Upper lobe of right lung (tissue), 1 donor: Measurements from ENCODE around the gene CAMK4. TPM values are rescaled to one million over a fixed set of nuclear protein-coding genes. Genes with fewer than 3 reads are reported as not detected.

Experiments used
- ATAC-seq: fragments of 200-7000 bp; cut with Tn5 transposase; one replicate; pipeline ENCODE4 v1.9.1; 2020; ENCODE audit warnings: mild to moderate bottlenecking, moderate library complexity
- DNase-seq: peaks from one replicate; pipeline ENCODE4 v3.0.0-alpha.2; 2020
- H3K27ac ChIP-seq: fragments of 200-600 bp; one replicate; pipeline ENCODE4 v1.8.0; 2022
- H3K27me3 ChIP-seq: fragments of 200-600 bp; one replicate; pipeline ENCODE4 v1.8.0; 2022; ENCODE audit warnings: mild to moderate bottlenecking
- H3K36me3 ChIP-seq: fragments of 200-600 bp; one replicate; pipeline ENCODE4 v1.8.0; 2022
- H3K4me1 ChIP-seq: fragments of 200-600 bp; one replicate; pipeline ENCODE4 v1.8.0; 2022
- H3K4me3 ChIP-seq: fragments of 200-600 bp; one replicate; pipeline ENCODE4 v1.8.0; 2022; ENCODE audit warnings: mild to moderate bottlenecking
- H3K9me3 ChIP-seq: fragments of 200-600 bp; one replicate; pipeline ENCODE4 v1.8.0; 2022
- CTCF ChIP-seq: fragments of 200-600 bp; IDR thresholded peaks from one replicate; pipeline ENCODE4 v1.8.0; 2022; ENCODE audit warnings: antibody characterized with exemption
- intact Hi-C: fragments of 100-400 bp; cut with DNase I; formaldehyde crosslinking; loops from one replicate; pipeline ENCODE4 v1.11.0; 2022
- total RNA-seq: library from RNA; stranded (reverse); fragmentation: NEBNext Ultra II Directional; extraction: Animal tissue kit (Norgen Biotek cat#: 25700); gene quantifications from one replicate; pipeline ENCODE4 v1.2.1, GENCODE V29; 2021
- donor health status: DM: no; HTN: yes; CAD: no; lungs with severe emphysema.

Gene CAMK4
- total RNA-seq, 1 donor from 2014 or later: 3.8 TPM

DNA sequence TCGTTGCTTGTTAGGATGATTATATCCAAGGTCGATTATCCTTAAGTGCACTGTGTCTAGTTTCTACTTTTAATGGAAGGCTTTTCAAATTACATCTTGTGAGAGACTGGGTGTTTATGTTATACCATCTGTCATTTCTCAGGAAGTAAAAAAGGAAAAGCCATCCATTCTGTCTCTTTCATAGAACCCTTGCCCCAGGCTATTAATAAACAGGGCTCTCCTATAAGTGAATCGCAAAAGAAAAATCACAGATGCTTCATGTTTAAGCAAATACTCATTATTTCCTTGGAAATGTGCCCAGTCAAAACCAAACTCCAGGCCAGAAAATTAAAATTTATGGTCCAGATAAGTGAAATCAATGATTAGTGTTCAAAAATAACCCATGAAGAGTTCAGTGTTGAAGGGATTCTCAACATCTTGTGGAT is 230.0 kb downstream of the CAMK4 start:
- Histone ChIP-seq H3K4me1 (no peaks in the 10 kb centered on the region), H3K27me3 (no peaks in the 10 kb centered on the region), H3K9me3 (no peaks in the 10 kb centered on the region), H3K27ac (no peak overlapping the region), H3K4me3 (no peak overlapping the region), H3K36me3 (no peaks in the 10 kb centered on the region)
- no peak for ATAC-seq
- no peak for TF ChIP-seq CTCF
- DNase-seq: no peak
- intact Hi-C loops: no loop called here

DNA sequence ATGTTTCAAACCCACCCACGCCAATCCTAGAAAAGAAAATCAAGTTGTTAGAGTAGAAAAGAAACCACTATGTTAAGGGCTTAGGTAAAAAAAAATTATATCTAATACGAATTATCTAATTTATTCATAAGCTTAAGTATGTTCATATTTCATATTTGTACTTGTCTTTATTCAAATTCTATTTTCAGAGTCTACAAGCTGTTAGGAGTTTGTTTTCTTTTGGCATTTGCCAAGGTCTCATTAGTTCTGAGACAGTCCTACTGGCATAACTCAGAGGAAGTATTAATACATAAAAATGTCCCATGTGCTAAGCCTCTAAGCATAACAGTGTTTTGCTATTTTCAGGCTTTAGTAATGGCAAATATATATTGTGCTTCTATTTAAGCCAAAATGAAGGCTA is 230.6 kb downstream of the CAMK4 start:
- intact Hi-C loops: no loop called here
- Histone ChIP-seq H3K27ac (no peak overlapping the region), H3K4me3 (no peak overlapping the region), H3K9me3 (no peaks in the 10 kb centered on the region), H3K27me3 (no peaks in the 10 kb centered on the region), H3K36me3 (no peaks in the 10 kb centered on the region), H3K4me1 (no peaks in the 10 kb centered on the region)
- ATAC-seq (no peak), DNase-seq (no peak)
- no peak for TF ChIP-seq CTCF

DNA sequence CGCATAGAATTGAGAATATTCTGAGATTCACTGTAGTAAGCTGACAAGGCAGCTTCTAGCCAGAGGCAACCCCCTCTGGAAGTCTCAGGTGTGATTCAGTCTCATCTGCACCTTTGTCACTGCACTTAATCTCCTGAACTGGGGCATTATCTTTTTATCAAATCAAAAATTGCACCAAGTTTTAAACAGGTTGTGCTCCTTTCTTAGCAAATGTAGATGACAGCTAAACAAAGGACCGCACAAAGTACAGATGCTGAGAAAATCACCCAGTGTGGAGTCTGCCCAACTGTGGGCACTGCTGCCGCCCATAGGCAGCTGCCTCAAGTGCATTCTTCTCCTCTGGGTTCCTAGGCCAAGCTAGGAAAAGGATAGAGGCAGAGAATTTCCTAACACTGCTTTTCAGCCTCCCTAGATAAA is 237.1 kb downstream of the CAMK4 start:
- Histone ChIP-seq H3K9me3 (no peaks in the 10 kb centered on the region), H3K36me3 (no peaks in the 10 kb centered on the region), H3K27ac (no peak overlapping the region), H3K4me1 (no peaks in the 10 kb centered on the region), H3K4me3 (no peak overlapping the region), H3K27me3 (no peaks in the 10 kb centered on the region)
- TF ChIP-seq CTCF: peak; percentile 16
- intact Hi-C loops: no loop called here
- DNase-seq: no peak
- ATAC-seq: peak; percentile 43

DNA sequence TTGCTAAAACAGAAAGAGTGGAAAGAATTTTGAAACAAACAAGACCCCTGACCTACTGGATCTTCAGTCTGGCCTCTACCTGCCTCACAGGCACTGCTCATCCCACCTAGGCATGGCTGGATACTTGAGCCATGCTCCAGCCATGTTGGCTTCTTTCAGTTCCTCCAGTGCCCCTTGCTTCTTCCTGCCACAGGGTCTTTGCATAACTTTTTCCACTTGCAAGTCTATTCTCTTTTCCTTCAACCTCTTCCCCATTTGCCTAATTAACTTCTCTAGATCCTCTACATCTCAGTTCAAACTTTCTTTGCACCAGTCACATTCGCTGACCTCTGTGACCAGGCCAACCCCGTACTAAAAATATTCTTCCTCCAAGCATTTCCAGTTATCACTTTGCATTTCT is 237.8 kb downstream of the CAMK4 start:
- no peak for ATAC-seq

DNA sequence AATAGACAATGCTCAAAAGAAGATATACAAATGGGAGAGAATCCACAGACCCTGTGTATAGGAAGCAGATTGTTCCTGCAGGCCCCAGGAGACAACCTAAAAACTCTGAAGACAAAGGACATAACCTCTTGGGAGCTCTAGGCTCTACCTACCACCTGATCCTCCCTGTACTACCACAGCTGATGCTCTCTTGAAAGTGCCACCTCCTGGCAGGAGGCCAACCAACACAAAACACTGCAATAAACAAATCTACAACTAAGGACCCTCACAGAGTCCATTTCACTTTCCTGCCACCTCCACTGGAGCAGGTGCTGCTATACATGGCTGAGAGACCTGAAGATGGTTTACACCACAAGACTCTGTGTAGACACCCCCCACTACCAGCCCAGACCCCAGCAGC is 239.1 kb downstream of the CAMK4 start:
- Histone ChIP-seq H3K27me3 (no peaks in the 10 kb centered on the region), H3K27ac (no peak overlapping the region), H3K36me3 (no peaks in the 10 kb centered on the region), H3K4me3 (no peak overlapping the region), H3K4me1 (no peaks in the 10 kb centered on the region), H3K9me3 (no peaks in the 10 kb centered on the region)
- ATAC-seq (no peak), DNase-seq (no peak)
- intact Hi-C loops: no loop called here
- TF ChIP-seq CTCF: no peak

More for the DNA sequence above, 237.8 kb downstream of the CAMK4 start:
- no peak for DNase-seq
- intact Hi-C loops: no loop called here
- Histone ChIP-seq H3K9me3 (no peaks in the 10 kb centered on the region), H3K27me3 (no peaks in the 10 kb centered on the region), H3K36me3 (no peaks in the 10 kb centered on the region), H3K4me1 (no peaks in the 10 kb centered on the region), H3K4me3 (no peak overlapping the region), H3K27ac (no peak overlapping the region)
- TF ChIP-seq CTCF: no peak

DNA sequence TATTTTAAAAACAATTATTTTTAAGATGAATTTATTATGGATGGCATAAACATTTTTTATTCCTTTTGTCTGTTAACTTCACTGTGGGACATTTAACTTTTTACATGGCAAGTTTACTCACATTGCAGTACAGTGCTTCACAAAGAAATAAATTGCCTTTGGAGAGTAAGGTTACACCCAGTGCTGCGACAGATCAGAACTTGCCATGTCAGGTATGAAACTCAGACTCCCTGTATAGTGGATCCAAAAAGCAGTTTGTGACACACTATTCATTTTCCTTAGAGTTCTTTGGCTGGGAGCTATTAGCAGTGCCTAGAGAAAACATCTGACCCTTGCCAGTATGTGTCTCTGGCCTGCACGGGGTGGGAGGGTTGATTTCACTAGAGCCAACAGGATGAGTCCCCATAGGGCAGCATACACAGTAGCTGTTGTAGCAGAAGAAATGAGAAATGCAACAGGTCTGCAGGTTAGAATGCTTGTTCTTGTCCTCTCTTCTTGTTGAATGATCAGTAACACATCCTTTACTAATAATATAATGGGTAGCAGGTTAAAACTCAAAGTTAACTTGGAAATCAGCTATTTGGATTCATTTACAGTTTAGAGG is 245.2 kb downstream of the CAMK4 start:
- Histone ChIP-seq H3K27ac (no peak overlapping the region), H3K4me1 (no peaks in the 10 kb centered on the region), H3K4me3 (no peak overlapping the region), H3K9me3 (no peaks in the 10 kb centered on the region), H3K36me3 (no peaks in the 10 kb centered on the region), H3K27me3 (no peaks in the 10 kb centered on the region)
- intact Hi-C loops: no loop called here
- no peak for TF ChIP-seq CTCF
- ATAC-seq (no peak), DNase-seq (no peak)
